Measurements from ENCODE around the gene MUC22. TPM values are rescaled to one million over a fixed set of nuclear protein-coding genes. Genes with fewer than 3 reads are reported as not detected.
"Not testable (repeated sequence)": the region's sequence is repeated elsewhere in the genome, so short reads cannot be mapped to it uniquely, and the experiment has no call there.

Gene MUC22
- total RNA-seq, 1 experiment from 2014 or later = not detected

GRCh38 chr6:30987304-30987703 is 23.0 kb upstream of the MUC22 start:
- Histone ChIP-seq H3K27me3 (ENCODE audit: low read length) (no peaks in the 10 kb centered on the region), H3K9me3 (ENCODE audit: low read length) (no peaks in the 10 kb centered on the region), H3K36me3 (ENCODE audit: insufficient read depth, low read length) (no peaks in the 10 kb centered on the region), H3K9me2 (replicated peaks; ENCODE audit: insufficient read depth, low read length) (no peaks in the 10 kb centered on the region), H3K4me1 (ENCODE audit: low read length) (no peaks in the 10 kb centered on the region), H3K79me2 (ENCODE audit: low read length) (no peaks in the 10 kb centered on the region), H3K9ac (ENCODE audit: low read length) (no peak overlapping the region), H2AFZ (ENCODE audit: low read length) (no peak overlapping the region), H4K20me1 (ENCODE audit: insufficient read depth, low read depth, low read length) (no peaks in the 10 kb centered on the region), H3K4me3 (ENCODE audit: low read length) (no peak overlapping the region), H3K27ac (ENCODE audit: low read length) (no peak overlapping the region), H3K4me2 (ENCODE audit: low read depth, low read length, poor library complexity, severe bottlenecking) (no peak overlapping the region)
- no peak for DNase-seq

- no peaks in the 10 kb centered on the region for H3K36me3 ChIP-seq (ENCODE audit: insufficient read depth, low read length)
- no peak for DNase-seq
- no peaks in the 10 kb centered on the region for H3K9me2 ChIP-seq (replicated peaks; ENCODE audit: insufficient read depth, low read length)
These were observed 22.0 kb upstream of the MUC22 start for GRCh38 chr6:30988209-30988825.

GRCh38 chr6:30990422-30991086 is 19.7 kb upstream of the MUC22 start:
- Histone ChIP-seq H2AFZ (ENCODE audit: low read length) (no peak overlapping the region), H3K27ac (ENCODE audit: low read length) (no peak overlapping the region), H4K20me1 (ENCODE audit: insufficient read depth, low read depth, low read length) (no peaks in the 10 kb centered on the region), H3K79me2 (ENCODE audit: low read length) (no peaks in the 10 kb centered on the region), H3K4me2 (ENCODE audit: low read depth, low read length, poor library complexity, severe bottlenecking) (peak overlapping the region; percentile 14), H3K9ac (ENCODE audit: low read length) (no peak overlapping the region), H3K4me1 (ENCODE audit: low read length) (no peaks in the 10 kb centered on the region), H3K27me3 (ENCODE audit: low read length) (no peaks in the 10 kb centered on the region), H3K9me3 (ENCODE audit: low read length) (no peaks in the 10 kb centered on the region), H3K4me3 (ENCODE audit: low read length) (no peak overlapping the region), H3K36me3 (ENCODE audit: insufficient read depth, low read length) (no peaks in the 10 kb centered on the region), H3K9me2 (replicated peaks; ENCODE audit: insufficient read depth, low read length) (no peaks in the 10 kb centered on the region)
- no peak for DNase-seq

More at GRCh38 chr6:30988209-30988825, 22.0 kb upstream of the MUC22 start:
- H3K9ac ChIP-seq (ENCODE audit: low read length) = no peak overlapping the region
- no peaks in the 10 kb centered on the region for H3K4me1 ChIP-seq (ENCODE audit: low read length)
- H3K4me3 ChIP-seq (ENCODE audit: low read length) = no peak overlapping the region
- H3K27me3 ChIP-seq (ENCODE audit: low read length) = no peaks in the 10 kb centered on the region
- H3K4me2 ChIP-seq (ENCODE audit: low read depth, low read length, poor library complexity, severe bottlenecking) = no peak overlapping the region
- no peaks in the 10 kb centered on the region for H4K20me1 ChIP-seq (ENCODE audit: insufficient read depth, low read depth, low read length)
- no peak overlapping the region for H2AFZ ChIP-seq (ENCODE audit: low read length)
- H3K9me3 ChIP-seq (ENCODE audit: low read length) = no peaks in the 10 kb centered on the region
- H3K27ac ChIP-seq (ENCODE audit: low read length) = no peak overlapping the region
- no peaks in the 10 kb centered on the region for H3K79me2 ChIP-seq (ENCODE audit: low read length)

DNA sequence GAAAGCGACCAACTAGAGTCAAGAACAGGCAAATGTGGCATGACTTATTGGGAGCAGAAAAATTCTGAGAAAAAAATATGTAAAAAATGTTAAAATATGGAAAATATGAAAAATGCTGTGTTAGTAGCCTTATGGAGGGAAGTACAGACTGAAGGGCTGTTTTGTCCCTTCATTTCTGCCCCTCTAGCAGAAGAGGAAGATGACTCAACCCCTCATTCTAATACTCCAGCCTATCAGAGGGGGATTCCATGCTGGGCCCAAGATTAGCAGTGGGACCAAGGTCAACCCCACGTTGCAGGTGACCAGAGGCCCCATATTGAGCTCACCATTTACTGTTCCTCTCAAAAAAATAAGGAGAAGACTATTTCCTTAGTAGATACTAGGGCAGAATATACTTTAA is 18.4 kb upstream of the MUC22 start:
- no peaks in the 10 kb centered on the region for H3K27me3 ChIP-seq (ENCODE audit: low read length)
- no peak overlapping the region for H3K9ac ChIP-seq (ENCODE audit: low read length)
- no peaks in the 10 kb centered on the region for H3K36me3 ChIP-seq (ENCODE audit: insufficient read depth, low read length)
- H3K4me2 ChIP-seq (ENCODE audit: low read depth, low read length, poor library complexity, severe bottlenecking) = no peak overlapping the region
- H3K27ac ChIP-seq (ENCODE audit: low read length) = no peak overlapping the region
- no peaks in the 10 kb centered on the region for H4K20me1 ChIP-seq (ENCODE audit: insufficient read depth, low read depth, low read length)
- no peaks in the 10 kb centered on the region for H3K79me2 ChIP-seq (ENCODE audit: low read length)
- no peak overlapping the region for H2AFZ ChIP-seq (ENCODE audit: low read length)
- no peak overlapping the region for H3K4me3 ChIP-seq (ENCODE audit: low read length)
- no peak for DNase-seq
- no peaks in the 10 kb centered on the region for H3K9me3 ChIP-seq (ENCODE audit: low read length)
- H3K9me2 ChIP-seq (replicated peaks; ENCODE audit: insufficient read depth, low read length) = no peaks in the 10 kb centered on the region
- no peaks in the 10 kb centered on the region for H3K4me1 ChIP-seq (ENCODE audit: low read length)

DNA sequence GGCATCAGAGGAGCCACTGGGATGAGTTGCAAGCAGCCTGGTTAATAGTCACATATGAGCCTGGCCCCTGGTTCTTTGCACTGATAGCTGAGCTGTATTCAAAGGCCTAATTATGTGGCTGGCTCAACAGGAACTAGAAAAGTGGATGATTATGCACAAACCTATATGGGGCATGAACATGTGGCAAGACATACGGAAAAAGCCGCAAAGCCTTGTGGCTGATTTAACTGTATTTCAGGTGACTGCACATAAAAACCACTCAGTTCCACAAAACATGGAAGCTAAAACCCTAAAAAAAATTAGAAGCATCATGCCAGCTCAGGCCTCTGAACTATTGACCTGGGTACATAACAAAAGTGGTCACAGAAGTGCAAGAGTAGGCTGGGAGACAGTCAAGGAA is 13.0 kb upstream of the MUC22 start:
- Histone ChIP-seq H3K9ac (ENCODE audit: low read length) (no peak overlapping the region), H3K36me3 (ENCODE audit: insufficient read depth, low read length) (no peaks in the 10 kb centered on the region), H3K9me2 (replicated peaks; ENCODE audit: insufficient read depth, low read length) (no peaks in the 10 kb centered on the region), H2AFZ (ENCODE audit: low read length) (no peak overlapping the region), H3K79me2 (ENCODE audit: low read length) (no peaks in the 10 kb centered on the region), H3K4me2 (ENCODE audit: low read depth, low read length, poor library complexity, severe bottlenecking) (no peak overlapping the region), H3K4me3 (ENCODE audit: low read length) (no peak overlapping the region), H4K20me1 (ENCODE audit: insufficient read depth, low read depth, low read length) (no peaks in the 10 kb centered on the region), H3K4me1 (ENCODE audit: low read length) (no peaks in the 10 kb centered on the region), H3K9me3 (ENCODE audit: low read length) (no peaks in the 10 kb centered on the region), H3K27ac (ENCODE audit: low read length) (no peak overlapping the region), H3K27me3 (ENCODE audit: low read length) (no peaks in the 10 kb centered on the region)
- DNase-seq = no peak

- Histone ChIP-seq H3K9ac (ENCODE audit: low read length) (no peak overlapping the region), H3K9me3 (ENCODE audit: low read length) (no peaks in the 10 kb centered on the region), H3K4me3 (ENCODE audit: low read length) (no peak overlapping the region), H3K79me2 (ENCODE audit: low read length) (no peaks in the 10 kb centered on the region), H3K9me2 (replicated peaks; ENCODE audit: insufficient read depth, low read length) (no peaks in the 10 kb centered on the region), H3K27me3 (ENCODE audit: low read length) (no peaks in the 10 kb centered on the region), H3K27ac (ENCODE audit: low read length) (no peak overlapping the region), H4K20me1 (ENCODE audit: insufficient read depth, low read depth, low read length) (no peaks in the 10 kb centered on the region), H2AFZ (ENCODE audit: low read length) (no peak overlapping the region), H3K36me3 (ENCODE audit: insufficient read depth, low read length) (no peaks in the 10 kb centered on the region), H3K4me1 (ENCODE audit: low read length) (no peaks in the 10 kb centered on the region), H3K4me2 (ENCODE audit: low read depth, low read length, poor library complexity, severe bottlenecking) (no peak overlapping the region)
- no peak for DNase-seq
These were observed 11.5 kb upstream of the MUC22 start for GRCh38 chr6:30998785-30999184.

- H3K4me2 ChIP-seq (ENCODE audit: low read depth, low read length, poor library complexity, severe bottlenecking); H3K79me2 ChIP-seq (ENCODE audit: low read length); H3K4me3 ChIP-seq (ENCODE audit: low read length); DNase-seq; H2AFZ ChIP-seq (ENCODE audit: low read length); H3K27ac ChIP-seq (ENCODE audit: low read length); H3K4me1 ChIP-seq (ENCODE audit: low read length); H3K36me3 ChIP-seq (ENCODE audit: insufficient read depth, low read length); H3K9me3 ChIP-seq (ENCODE audit: low read length); H3K27me3 ChIP-seq (ENCODE audit: low read length); H4K20me1 ChIP-seq (ENCODE audit: insufficient read depth, low read depth, low read length); H3K9me2 ChIP-seq (replicated peaks; ENCODE audit: insufficient read depth, low read length); H3K9ac ChIP-seq (ENCODE audit: low read length): not testable (repeated sequence)
These were observed 10.0 kb upstream of the MUC22 start for GRCh38 chr6:31000067-31000860.

- no peaks in the 10 kb centered on the region for H4K20me1 ChIP-seq (ENCODE audit: insufficient read depth, low read depth, low read length)
- H3K4me1 ChIP-seq (ENCODE audit: low read length) = no peaks in the 10 kb centered on the region
- H3K27me3 ChIP-seq (ENCODE audit: low read length) = no peaks in the 10 kb centered on the region
- H3K4me3 ChIP-seq (ENCODE audit: low read length) = no peak overlapping the region
- no peak overlapping the region for H3K27ac ChIP-seq (ENCODE audit: low read length)
- no peaks in the 10 kb centered on the region for H3K9me2 ChIP-seq (replicated peaks; ENCODE audit: insufficient read depth, low read length)
- no peaks in the 10 kb centered on the region for H3K9me3 ChIP-seq (ENCODE audit: low read length)
- H3K4me2 ChIP-seq (ENCODE audit: low read depth, low read length, poor library complexity, severe bottlenecking) = no peak overlapping the region
- no peak overlapping the region for H3K9ac ChIP-seq (ENCODE audit: low read length)
- no peaks in the 10 kb centered on the region for H3K79me2 ChIP-seq (ENCODE audit: low read length)
- DNase-seq = no peak
- H2AFZ ChIP-seq (ENCODE audit: low read length) = no peak overlapping the region
- H3K36me3 ChIP-seq (ENCODE audit: insufficient read depth, low read length) = no peaks in the 10 kb centered on the region
These were observed 8.9 kb upstream of the MUC22 start for GRCh38 chr6:31001281-31001888.

Measured in Karpas-422 (cell line).